Keratinocyte (primary cell): ENCODE results near the gene CACNA1B. TPM values are rescaled to one million over a fixed set of nuclear protein-coding genes. Genes with fewer than 3 reads are reported as not detected.

Experiments used
- DNase-seq: peaks from one replicate; pipeline ENCODE4 v3.0.0-alpha.2; 2011; ENCODE audit warnings: low read depth, missing footprints, low spot score
- FAIRE-seq: peaks from 2 replicates; lab custom pipeline; 2011; peaks lifted over from hg19 to GRCh38; lab: Jason Lieb, UNC
- H2AFZ ChIP-seq: 2 replicates; pipeline ENCODE4 v1.6.0; 2012; ENCODE audit warnings: low read length, control low read depth, inconsistent platforms; ENCODE audit not compliant: control insufficient read depth
- H3K27ac ChIP-seq: 2 replicates; pipeline ENCODE4 v1.5.1; 2011; ENCODE audit warnings: low read length; ENCODE audit not compliant: control insufficient read depth, insufficient read depth
- H3K27me3 ChIP-seq: 3 replicates; pipeline ENCODE4 v1.6.0; 2011; ENCODE audit warnings: low read length; ENCODE audit not compliant: control insufficient read depth, insufficient read depth; ENCODE audit errors: extremely low read depth
- H3K36me3 ChIP-seq, 2 experiments: 2 replicates in 1 of 2; 3 replicates in 1 of 2; pipeline ENCODE4 v1.5.1; 2011; ENCODE audit warnings: low read length in 2 of 2, mild to moderate bottlenecking in 1 of 2; ENCODE audit not compliant: control insufficient read depth in 2 of 2, insufficient read depth in 2 of 2; ENCODE audit errors: extremely low read depth in 1 of 2
- H3K4me1 ChIP-seq: 3 replicates; pipeline ENCODE4 v1.5.1; 2011; ENCODE audit warnings: low read length; ENCODE audit not compliant: control insufficient read depth, insufficient read depth; ENCODE audit errors: extremely low read depth
- H3K4me2 ChIP-seq: 3 replicates; pipeline ENCODE4 v1.6.0; 2011; ENCODE audit warnings: low read depth, low read length; ENCODE audit not compliant: control insufficient read depth, insufficient read depth; ENCODE audit errors: extremely low read depth
- H3K4me3 ChIP-seq, 3 experiments: fragments of 200-600 bp in 1 of 3; sonication (generic) in 1 of 3; 2 replicates in 2 of 3; 3 replicates in 1 of 3; pipeline ENCODE4 v1.5.1; 2011 to 2016; ENCODE audit warnings: low read length in 3 of 3, mild to moderate bottlenecking in 3 of 3, control low read depth in 2 of 3, inconsistent platforms in 1 of 3, low read depth in 1 of 3, mixed read lengths in 1 of 3, mixed run types in 1 of 3, moderate library complexity in 1 of 3; ENCODE audit not compliant: control insufficient read depth in 2 of 3, insufficient read depth in 2 of 3; ENCODE audit errors: extremely low read depth in 1 of 3
- H3K79me2 ChIP-seq: 2 replicates; pipeline ENCODE4 v1.6.0; 2012; ENCODE audit warnings: low read length; ENCODE audit not compliant: control insufficient read depth, insufficient read depth
- H3K9ac ChIP-seq: 3 replicates; pipeline ENCODE4 v1.6.0; 2011; ENCODE audit warnings: low read length; ENCODE audit not compliant: control insufficient read depth, insufficient read depth; ENCODE audit errors: extremely low read depth
- H3K9me1 ChIP-seq: 3 replicates; pipeline ENCODE4 v1.6.0; 2011; ENCODE audit warnings: low read length; ENCODE audit not compliant: control insufficient read depth, insufficient read depth; ENCODE audit errors: extremely low read depth
- H3K9me3 ChIP-seq: 2 replicates; pipeline ENCODE4 v1.5.1; 2012; ENCODE audit warnings: low read depth, low read length; ENCODE audit not compliant: control insufficient read depth
- H4K20me1 ChIP-seq: 3 replicates; pipeline ENCODE4 v1.6.0; 2011; ENCODE audit warnings: low read length; ENCODE audit not compliant: control insufficient read depth, insufficient read depth; ENCODE audit errors: extremely low read depth
- CTCF ChIP-seq, 3 experiments: IDR thresholded peaks in 1 of 3; conservative IDR thresholded peaks in 1 of 3; optimal IDR thresholded peaks in 1 of 3; 2 replicates in 2 of 3; 3 replicates in 1 of 3; pipeline versions ENCODE3 to v1.5.1; 2011; ENCODE audit warnings: low read length in 3 of 3, mild to moderate bottlenecking in 3 of 3, moderate library complexity in 2 of 3, control low read depth in 1 of 3, inconsistent platforms in 1 of 3; ENCODE audit not compliant: insufficient read depth in 2 of 3; ENCODE audit errors: extremely low read depth in 1 of 3
- EZH2 ChIP-seq: IDR thresholded peaks from one replicate; pipeline ENCODE4 v1.6.1; 2012; ENCODE audit warnings: inconsistent platforms, mild to moderate bottlenecking, low read length, moderate library complexity
- dilution Hi-C: fragments of 300-500 bp; cut with MboI; formaldehyde crosslinking; loops from one replicate; pipeline ENCODE4 v1.7.0; 2020; ENCODE audit warnings: low sequenced_read_pairs; ENCODE audit not compliant: extremely low pct_ligation_motif_present
- polyA plus RNA-seq, 5 experiments: library from polyadenylated mRNA; depleted of rRNA in 3 of 5; stranded (reverse) in 3 of 5; stranded (forward) in 1 of 5; unstranded in 1 of 5; fragments of >200 nt; gene quantifications; 1 replicate in 1 of 5; 2 replicates in 3 of 5; 3 replicates in 1 of 5; pipeline versions ENCODE4 v1.2.1 to v1.2.3, GENCODE V29; 2011 to 2012; ENCODE audit warnings: missing spikeins in 2 of 5, low read depth in 1 of 5, low replicate concordance in 1 of 5

CACNA1B gene
- polyA plus RNA-seq, 1 donor (not counting 4 experiments of a cell fraction or from before 2014, with no cell fraction given) = 0.01 TPM

GRCh38 chr9:137956688-137957385, 79.3 kb downstream of the CACNA1B start:
- H3K27me3 ChIP-seq = no peaks in the 10 kb centered on the region
- TF ChIP-seq CTCF (optimal IDR thresholded peaks at IDR 0.05 in 1 of 3, IDR thresholded peaks at IDR 0.05 in 1 of 3, conservative IDR thresholded peaks at IDR 0.05 in 1 of 3; ENCODE audit: extremely low read depth in 1 of 3, insufficient read depth in 2 of 3, low read length in 3 of 3) (no peak), EZH2 (no peak)
- dilution Hi-C loops = no loop called here
- H3K4me3 ChIP-seq = no peak overlapping the region
- H3K4me1 ChIP-seq = no peaks in the 10 kb centered on the region
- DNase-seq = no peak
- H3K79me2 ChIP-seq = no peaks in the 10 kb centered on the region
- no peak overlapping the region for H3K9ac ChIP-seq
- FAIRE-seq = no peak
- H3K9me1 ChIP-seq = no peaks in the 10 kb centered on the region
- H3K36me3 ChIP-seq = no peaks in the 10 kb centered on the region
- no peaks in the 10 kb centered on the region for H4K20me1 ChIP-seq
- no peaks in the 10 kb centered on the region for H3K9me3 ChIP-seq
- no peak overlapping the region for H2AFZ ChIP-seq
- H3K27ac ChIP-seq = no peak overlapping the region
- no peak overlapping the region for H3K4me2 ChIP-seq

GRCh38 chr9:137959641-137960411, 82.2 kb downstream of the CACNA1B start:
- no peak overlapping the region for H3K9ac ChIP-seq
- no peak overlapping the region for H2AFZ ChIP-seq
- dilution Hi-C loops = no loop called here
- H3K9me1 ChIP-seq = no peaks in the 10 kb centered on the region
- H3K9me3 ChIP-seq = no peaks in the 10 kb centered on the region
- no peak for DNase-seq
- no peaks in the 10 kb centered on the region for H3K79me2 ChIP-seq
- H3K36me3 ChIP-seq = no peaks in the 10 kb centered on the region
- FAIRE-seq = no peak
- no peaks in the 10 kb centered on the region for H4K20me1 ChIP-seq
- H3K27ac ChIP-seq = no peak overlapping the region
- no peaks in the 10 kb centered on the region for H3K27me3 ChIP-seq
- no peak overlapping the region for H3K4me2 ChIP-seq
- TF ChIP-seq CTCF (optimal IDR thresholded peaks at IDR 0.05 in 1 of 3, IDR thresholded peaks at IDR 0.05 in 1 of 3, conservative IDR thresholded peaks at IDR 0.05 in 1 of 3; ENCODE audit: extremely low read depth in 1 of 3, insufficient read depth in 2 of 3, low read length in 3 of 3) (no peak), EZH2 (no peak)
- no peak overlapping the region for H3K4me3 ChIP-seq
- H3K4me1 ChIP-seq = no peaks in the 10 kb centered on the region
